ENCODE measurements around the gene TMED9. TPM values are rescaled to one million over a fixed set of nuclear protein-coding genes. Genes with fewer than 3 reads are reported as not detected.

TMED9 gene
- total RNA-seq, 1 experiment from 2014 or later, result 133 TPM

DNA sequence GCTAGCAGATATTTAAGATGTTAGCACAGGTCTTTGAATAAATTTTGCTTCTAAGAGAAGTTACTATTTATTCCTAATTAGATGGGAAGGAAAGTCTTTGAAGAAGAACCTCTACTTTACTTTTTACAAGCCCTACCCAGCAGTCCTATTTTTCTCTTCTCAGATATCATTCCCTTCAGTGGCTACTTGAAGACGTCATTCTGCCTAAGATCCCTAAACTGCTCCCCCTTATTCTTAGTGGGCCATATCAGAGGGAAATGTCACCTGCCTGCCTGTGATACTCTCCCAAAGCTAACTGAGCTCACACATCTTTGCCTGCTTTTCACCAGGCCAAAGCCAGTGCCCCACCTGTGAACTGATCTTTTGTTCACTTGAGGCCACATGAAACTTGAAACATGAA lies 16.5 kb upstream of the TMED9 start:
- Histone ChIP-seq H3K27ac (ENCODE audit: low read depth, low read length) (no peak overlapping the region), H3K9me3 (ENCODE audit: control insufficient read depth in 1 of 2, insufficient read depth in 1 of 2, low read depth in 1 of 2, low read length in 2 of 2) (no peaks in the 10 kb centered on the region), H2AFZ (ENCODE audit: low read depth, low read length, poor library complexity, severe bottlenecking) (no peak overlapping the region), H4K20me1 (ENCODE audit: insufficient read depth) (no peaks in the 10 kb centered on the region), H3K4me3 (replicated peaks in 1 of 2; ENCODE audit: low read depth in 1 of 2, low read length in 2 of 2) (no peak overlapping the region), H3K79me2 (ENCODE audit: insufficient read depth, low read length) (no peaks in the 10 kb centered on the region), H3K27me3 (ENCODE audit: insufficient read depth, low read length) (no peaks in the 10 kb centered on the region), H3K9me2 (ENCODE audit: insufficient read depth) (no peaks in the 10 kb centered on the region), H3K9ac (ENCODE audit: low read length) (no peak overlapping the region), H3K4me2 (ENCODE audit: low read length) (no peak overlapping the region), H3K36me3 (ENCODE audit: control insufficient read depth in 1 of 2, insufficient read depth in 2 of 2, low read length in 2 of 2) (no peaks in the 10 kb centered on the region), H3K4me1 (ENCODE audit: control insufficient read depth in 1 of 2, insufficient read depth in 2 of 2, low read length in 2 of 2) (no peaks in the 10 kb centered on the region)
- POLR2A ChIA-PET, result no interaction called here
- no peak for DNase-seq (ENCODE audit: low read depth, low spot score)
- TF ChIP-seq, protein P1, sequence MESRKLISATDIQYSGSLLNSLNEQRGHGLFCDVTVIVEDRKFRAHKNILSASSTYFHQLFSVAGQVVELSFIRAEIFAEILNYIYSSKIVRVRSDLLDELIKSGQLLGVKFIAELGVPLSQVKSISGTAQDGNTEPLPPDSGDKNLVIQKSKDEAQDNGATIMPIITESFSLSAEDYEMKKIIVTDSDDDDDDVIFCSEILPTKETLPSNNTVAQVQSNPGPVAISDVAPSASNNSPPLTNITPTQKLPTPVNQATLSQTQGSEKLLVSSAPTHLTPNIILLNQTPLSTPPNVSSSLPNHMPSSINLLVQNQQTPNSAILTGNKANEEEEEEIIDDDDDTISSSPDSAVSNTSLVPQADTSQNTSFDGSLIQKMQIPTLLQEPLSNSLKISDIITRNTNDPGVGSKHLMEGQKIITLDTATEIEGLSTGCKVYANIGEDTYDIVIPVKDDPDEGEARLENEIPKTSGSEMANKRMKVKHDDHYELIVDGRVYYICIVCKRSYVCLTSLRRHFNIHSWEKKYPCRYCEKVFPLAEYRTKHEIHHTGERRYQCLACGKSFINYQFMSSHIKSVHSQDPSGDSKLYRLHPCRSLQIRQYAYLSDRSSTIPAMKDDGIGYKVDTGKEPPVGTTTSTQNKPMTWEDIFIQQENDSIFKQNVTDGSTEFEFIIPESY (IDR thresholded peaks at IDR 0.05; ENCODE audit: extremely low read depth, insufficient replicate concordance, low read length), result no peak
- TF ChIP-seq FOSL1 (IDR thresholded peaks at IDR 0.05; ENCODE audit: low read depth) (no peak), CBX3 (IDR thresholded peaks at IDR 0.05; ENCODE audit: low read depth) (no peak), CEBPB (IDR thresholded peaks at IDR 0.05; ENCODE audit: low read depth) (no peak), TCF7L2 (IDR thresholded peaks at IDR 0.05; ENCODE audit: borderline replicate concordance, extremely low read depth, insufficient read depth, insufficient read length) (no peak), POLR2A (IDR thresholded peaks at IDR 0.05; ENCODE audit: borderline replicate concordance, extremely low read depth, insufficient read depth, insufficient read length) (no peak), JUND (IDR thresholded peaks at IDR 0.05) (no peak), SP1 (IDR thresholded peaks at IDR 0.05; ENCODE audit: low read depth) (no peak), EGR1 (IDR thresholded peaks at IDR 0.05; ENCODE audit: low read depth) (no peak), POLR2AphosphoS5 (IDR thresholded peaks at IDR 0.05; ENCODE audit: low read depth, low read length) (no peak), SRF (IDR thresholded peaks at IDR 0.05; ENCODE audit: low read depth) (no peak)
- TF ChIP-seq, protein P2, sequence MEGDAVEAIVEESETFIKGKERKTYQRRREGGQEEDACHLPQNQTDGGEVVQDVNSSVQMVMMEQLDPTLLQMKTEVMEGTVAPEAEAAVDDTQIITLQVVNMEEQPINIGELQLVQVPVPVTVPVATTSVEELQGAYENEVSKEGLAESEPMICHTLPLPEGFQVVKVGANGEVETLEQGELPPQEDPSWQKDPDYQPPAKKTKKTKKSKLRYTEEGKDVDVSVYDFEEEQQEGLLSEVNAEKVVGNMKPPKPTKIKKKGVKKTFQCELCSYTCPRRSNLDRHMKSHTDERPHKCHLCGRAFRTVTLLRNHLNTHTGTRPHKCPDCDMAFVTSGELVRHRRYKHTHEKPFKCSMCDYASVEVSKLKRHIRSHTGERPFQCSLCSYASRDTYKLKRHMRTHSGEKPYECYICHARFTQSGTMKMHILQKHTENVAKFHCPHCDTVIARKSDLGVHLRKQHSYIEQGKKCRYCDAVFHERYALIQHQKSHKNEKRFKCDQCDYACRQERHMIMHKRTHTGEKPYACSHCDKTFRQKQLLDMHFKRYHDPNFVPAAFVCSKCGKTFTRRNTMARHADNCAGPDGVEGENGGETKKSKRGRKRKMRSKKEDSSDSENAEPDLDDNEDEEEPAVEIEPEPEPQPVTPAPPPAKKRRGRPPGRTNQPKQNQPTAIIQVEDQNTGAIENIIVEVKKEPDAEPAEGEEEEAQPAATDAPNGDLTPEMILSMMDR (IDR thresholded peaks at IDR 0.05 in 2 of 3, conservative IDR thresholded peaks at IDR 0.05 in 1 of 3; ENCODE audit: borderline replicate concordance in 1 of 3, insufficient read depth in 1 of 3, low read depth in 2 of 3, low read length in 2 of 3), result no peak
- TF ChIP-seq, protein P3, sequence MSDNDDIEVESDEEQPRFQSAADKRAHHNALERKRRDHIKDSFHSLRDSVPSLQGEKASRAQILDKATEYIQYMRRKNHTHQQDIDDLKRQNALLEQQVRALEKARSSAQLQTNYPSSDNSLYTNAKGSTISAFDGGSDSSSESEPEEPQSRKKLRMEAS (IDR thresholded peaks at IDR 0.05), result no peak
- RAD21 ChIA-PET (ENCODE audit: low non-redundant PET in 1 of 2, low total read pairs in 2 of 2, uncharacterized antibody in 2 of 2, unreplicated experiment in 2 of 2), result no interaction called here
- intact Hi-C loops (cut with micrococcal nuclease), result no loop called here
- CTCF ChIA-PET, result no interaction called here
- BruUV-seq (replicated peaks), result no TSS peak
- no peak for ATAC-seq
